ENCODE measurements around the gene IKZF1.

Gene IKZF1

GRCh38 chr7:50304129-50304910 lies at the start of gene IKZF1:
IKZF1 (plus strand) TSS chr7:50304716; CDS start chr7:50319062, 14,346 bp downstream.
- DNase-seq = no peak

GRCh38 chr7:50261593-50261992 lies 42.9 kb upstream of the IKZF1 start:
- DNase-seq = no peak

GRCh38 chr7:50262446-50262845 lies 42.1 kb upstream of the IKZF1 start:
- DNase-seq = no peak

- no peak for DNase-seq
Measured at GRCh38 chr7:50262916-50263690, 41.4 kb upstream of the IKZF1 start.

- no peak for DNase-seq
Measured at GRCh38 chr7:50264908-50265307, 39.6 kb upstream of the IKZF1 start.

GRCh38 chr7:50265968-50266634 lies 38.4 kb upstream of the IKZF1 start:
- no peak for DNase-seq

GRCh38 chr7:50266635-50267386 lies 37.7 kb upstream of the IKZF1 start:
- no peak for DNase-seq

- DNase-seq = no peak
Measured at GRCh38 chr7:50267525-50268041, 36.9 kb upstream of the IKZF1 start.

GRCh38 chr7:50268223-50268622 lies 36.3 kb upstream of the IKZF1 start:
- no peak for DNase-seq

GRCh38 chr7:50268990-50269389 lies 35.5 kb upstream of the IKZF1 start:
- no peak for DNase-seq

GRCh38 chr7:50270531-50271018 lies 33.9 kb upstream of the IKZF1 start:
- DNase-seq = no peak

GRCh38 chr7:50272808-50273207 lies 31.7 kb upstream of the IKZF1 start:
- DNase-seq = no peak

GRCh38 chr7:50273301-50273700 lies 31.2 kb upstream of the IKZF1 start:
- DNase-seq = no peak

- DNase-seq = no peak
Measured at GRCh38 chr7:50273870-50274269, 30.6 kb upstream of the IKZF1 start.

- no peak for DNase-seq
Measured at GRCh38 chr7:50274361-50274760, 30.2 kb upstream of the IKZF1 start.

- no peak for DNase-seq
Measured at GRCh38 chr7:50275430-50275829, 29.1 kb upstream of the IKZF1 start.

GRCh38 chr7:50276483-50276882 lies 28.0 kb upstream of the IKZF1 start:
- DNase-seq = no peak

GRCh38 chr7:50278120-50278519 lies 26.4 kb upstream of the IKZF1 start:
- DNase-seq = no peak

GRCh38 chr7:50281680-50282445 lies 22.7 kb upstream of the IKZF1 start:
- DNase-seq = no peak

- no peak for DNase-seq
Measured at GRCh38 chr7:50282813-50283605, 21.5 kb upstream of the IKZF1 start.

GRCh38 chr7:50283731-50284130 lies 20.8 kb upstream of the IKZF1 start:
- no peak for DNase-seq

All from NCI-H187 (cell line).